ENCODE data around the gene PJA2. TPM values are rescaled to one million over a fixed set of nuclear protein-coding genes. Genes with fewer than 3 reads are reported as not detected.
A peak's percentile ranks its signal among the peaks of the same experiment; 100 is the strongest.

Gene PJA2
- total RNA-seq, 2 donors from 2014 or later = 171 to 193 TPM

DNA sequence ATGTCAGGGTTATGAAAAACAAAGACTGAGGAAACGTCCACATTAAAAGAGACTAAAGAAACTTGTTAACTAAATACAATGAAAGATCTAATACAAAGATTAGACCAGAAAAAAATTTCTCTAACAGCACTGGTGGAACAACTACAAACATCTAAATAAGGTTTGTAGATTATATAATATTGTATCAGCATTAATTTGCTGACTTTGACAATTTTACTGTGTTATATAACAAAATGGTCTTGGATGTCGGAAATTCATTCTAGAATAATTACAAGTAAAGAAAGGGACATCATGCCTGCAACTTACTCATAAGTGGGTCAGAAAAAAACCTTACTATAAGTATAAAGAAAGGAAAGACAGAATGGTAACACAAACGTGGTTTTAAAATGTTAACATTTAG lies 50.1 kb downstream of the PJA2 start:
- no peak for DNase-seq (ENCODE audit: low spot score)
- intact Hi-C loops (cut with DNase I) = no loop called here

DNA sequence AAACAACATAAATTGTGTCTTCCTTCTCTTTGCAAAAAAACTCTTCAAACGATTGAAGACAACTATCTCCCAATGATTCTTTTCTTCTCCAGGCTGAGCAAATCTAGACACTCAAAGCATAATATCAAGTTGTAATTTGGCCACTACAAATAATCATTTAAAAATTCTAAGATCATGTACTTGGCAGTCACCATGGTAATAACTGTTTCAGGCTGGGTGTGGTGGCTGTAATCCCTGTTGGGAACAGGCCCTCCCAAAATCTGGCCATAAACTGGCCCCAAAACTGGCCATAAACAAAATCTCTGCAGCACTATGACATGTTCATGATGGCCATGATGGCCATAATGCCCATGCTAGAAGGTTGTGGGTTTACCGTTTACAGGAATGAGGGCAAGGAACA lies 52.0 kb downstream of the PJA2 start:
- intact Hi-C loops (cut with DNase I) = no loop called here
- no peak for DNase-seq (ENCODE audit: low spot score)

DNA sequence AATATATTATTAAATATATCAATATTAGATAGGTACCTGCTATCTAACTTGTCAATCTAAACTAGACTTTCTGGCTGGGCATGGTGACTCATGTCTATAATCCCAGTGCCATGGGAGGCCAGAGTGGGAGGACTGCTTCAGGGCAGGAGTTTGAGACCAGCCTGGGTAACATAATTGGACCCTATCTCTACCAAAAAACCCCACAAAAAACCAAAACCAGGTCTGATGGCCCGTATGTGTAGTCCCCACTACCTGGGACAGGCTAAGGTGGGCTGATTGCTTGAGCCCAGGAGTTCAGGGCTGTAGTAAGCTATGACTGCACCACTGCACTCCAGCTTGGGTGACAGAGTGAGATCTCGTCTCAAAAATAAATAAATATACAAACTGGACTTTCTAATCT lies 55.0 kb downstream of the PJA2 start:
- DNase-seq (ENCODE audit: low spot score) = no peak
- intact Hi-C loops (cut with DNase I) = no loop called here

GRCh38 chr5:109351988-109352864 lies 57.5 kb downstream of the PJA2 start:
- intact Hi-C loops (cut with DNase I) = no loop called here
- DNase-seq (ENCODE audit: low spot score) = no peak

- no peak for DNase-seq (ENCODE audit: low spot score)
- intact Hi-C loops (cut with DNase I) = no loop called here
Observed at GRCh38 chr5:109350537-109351270, 59.1 kb downstream of the PJA2 start.

- intact Hi-C loops (cut with DNase I) = loop anchor here in 1 of 2 donors (5.0 kb wide), 1 partner anchor 602 kb away; the partner anchor contains the start of gene FER
- DNase-seq (ENCODE audit: low spot score) = no peak
Observed at GRCh38 chr5:109349388-109349787, 60.4 kb downstream of the PJA2 start.

- intact Hi-C loops (cut with DNase I) = loop anchor here in 1 of 2 donors (5.0 kb wide), 1 partner anchor 600 kb away; the partner anchor contains the start of gene FER
Observed at GRCh38 chr5:109347252-109347888, 62.4 kb downstream of the PJA2 start.

DNA sequence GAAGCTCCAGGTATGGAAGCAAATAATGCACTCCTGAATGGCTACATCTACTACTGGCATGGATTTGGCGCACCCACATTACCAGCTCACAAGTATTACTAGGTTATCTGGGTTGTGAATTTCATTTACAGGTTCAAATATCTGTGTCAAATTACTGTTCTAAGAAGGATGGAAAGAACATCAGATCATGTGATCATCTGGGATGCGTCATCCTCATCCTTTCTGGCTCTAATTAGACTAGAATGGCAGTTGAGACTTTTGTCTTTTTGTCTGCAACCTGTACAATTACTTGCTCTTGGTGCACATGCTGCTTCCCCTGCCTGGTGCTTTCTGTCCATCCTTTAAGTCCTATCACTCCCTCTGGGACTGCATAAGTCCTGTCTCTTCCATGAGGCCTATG lies 64.1 kb downstream of the PJA2 start:
- intact Hi-C loops (cut with DNase I) = loop anchor here in 1 of 2 donors (5.0 kb wide), 1 partner anchor 598 kb away; the partner anchor contains the start of gene FER
- no peak for DNase-seq (ENCODE audit: low spot score)

More at GRCh38 chr5:109347252-109347888, 62.4 kb downstream of the PJA2 start:
- no peak for DNase-seq (ENCODE audit: low spot score)

GRCh38 chr5:109340351-109340750 lies 69.4 kb downstream of the PJA2 start:
- no peak for DNase-seq (ENCODE audit: low spot score)
- intact Hi-C loops (cut with DNase I) = no loop called here

DNA sequence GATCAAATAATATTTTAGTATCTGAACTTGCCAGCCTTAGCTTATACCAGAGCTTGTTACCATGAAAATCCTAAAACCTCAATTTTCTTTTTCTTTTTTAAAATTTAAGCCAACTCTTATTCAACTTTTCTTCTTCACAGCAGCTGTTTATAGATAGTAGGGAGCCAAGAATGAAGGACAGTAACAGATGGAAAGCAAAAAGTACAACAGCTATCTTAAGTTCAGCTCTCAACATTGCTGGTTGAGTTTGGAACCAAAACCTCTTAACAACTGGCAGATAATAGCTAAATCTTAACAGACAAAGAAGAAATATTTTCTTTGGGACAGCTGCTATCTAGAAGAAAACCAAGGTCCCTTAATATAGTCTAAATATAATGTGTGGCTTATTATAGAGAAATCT lies 74.7 kb downstream of the PJA2 start:
- no peak for DNase-seq (ENCODE audit: low spot score)
- intact Hi-C loops (cut with DNase I) = no loop called here

- intact Hi-C loops (cut with DNase I) = no loop called here
- DNase-seq (ENCODE audit: low spot score) = no peak
Observed at GRCh38 chr5:109334056-109334455, 75.7 kb downstream of the PJA2 start.

DNA sequence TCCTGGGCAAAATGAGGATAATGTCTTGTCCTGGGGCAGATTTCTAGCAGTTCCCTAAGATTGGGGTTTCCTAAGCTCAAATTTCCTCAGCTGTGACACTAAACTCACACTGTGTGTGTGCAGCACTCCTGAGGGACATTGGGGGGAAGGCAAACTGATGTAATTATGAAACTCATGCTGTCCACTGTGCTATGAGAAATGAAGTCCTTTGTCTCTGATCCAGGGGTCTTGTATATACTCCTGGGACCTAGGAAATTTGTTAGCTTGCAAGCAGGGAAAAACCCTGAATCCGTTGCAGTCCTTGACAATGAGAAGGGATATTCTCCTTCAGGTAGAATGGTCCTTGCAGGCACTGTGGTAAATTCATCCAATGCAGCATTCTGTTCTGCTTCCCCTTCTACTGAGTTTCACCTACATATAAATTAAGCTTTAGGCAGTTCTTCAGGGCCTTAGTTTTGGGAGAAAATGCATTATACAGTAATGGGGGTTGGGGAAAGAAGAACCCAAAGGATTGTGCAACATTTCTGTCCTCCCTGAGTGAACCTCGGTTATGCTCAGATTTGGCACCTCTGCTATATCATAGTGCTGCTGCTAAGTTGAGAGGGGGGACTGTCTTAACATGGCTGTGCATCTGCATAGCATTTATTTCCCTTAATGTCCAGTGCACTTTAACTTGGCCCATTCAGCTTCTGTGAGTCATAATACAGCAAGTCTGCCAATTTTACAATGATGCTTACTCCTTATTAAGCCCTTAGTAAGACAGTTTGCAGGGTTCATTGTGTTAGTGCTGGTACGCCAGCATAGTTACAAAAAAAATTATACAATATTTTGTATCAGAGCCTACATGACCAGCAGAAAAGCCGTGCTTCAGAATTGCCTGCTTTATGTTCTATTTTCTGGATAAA lies 80.2 kb downstream of the PJA2 start:
- intact Hi-C loops (cut with DNase I) = no loop called here
- no peak for DNase-seq (ENCODE audit: low spot score)

- no peak for DNase-seq (ENCODE audit: low spot score)
- intact Hi-C loops (cut with DNase I) = no loop called here
Observed at GRCh38 chr5:109328626-109329025, 81.1 kb downstream of the PJA2 start.

- intact Hi-C loops (cut with DNase I) = no loop called here
- no peak for DNase-seq (ENCODE audit: low spot score)
Observed at GRCh38 chr5:109327570-109327969, 82.2 kb downstream of the PJA2 start.

- no peak for DNase-seq (ENCODE audit: low spot score)
- intact Hi-C loops (cut with DNase I) = no loop called here
Observed at GRCh38 chr5:109326919-109327318, 82.9 kb downstream of the PJA2 start.

DNA sequence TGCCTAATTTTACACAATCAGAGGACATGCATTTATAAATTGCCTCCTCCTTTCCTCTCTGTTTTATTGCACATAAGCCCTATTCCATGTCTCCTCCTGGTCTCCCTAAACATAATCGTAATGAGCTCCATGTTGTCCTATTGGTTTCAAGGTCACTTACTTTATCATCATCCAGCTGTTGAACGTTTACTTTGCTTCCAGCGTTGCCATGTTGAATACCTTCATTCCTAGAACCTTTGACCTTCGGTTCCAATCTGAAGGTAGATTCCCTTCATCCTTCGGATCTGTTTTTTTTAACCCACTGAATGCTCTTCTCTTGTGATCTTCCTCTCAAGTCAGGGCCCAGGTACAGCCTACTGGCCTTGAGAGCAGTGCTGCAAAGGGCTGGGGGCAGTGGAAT lies 84.3 kb downstream of the PJA2 start:
- intact Hi-C loops (cut with DNase I) = no loop called here
- no peak for DNase-seq (ENCODE audit: low spot score)

DNA sequence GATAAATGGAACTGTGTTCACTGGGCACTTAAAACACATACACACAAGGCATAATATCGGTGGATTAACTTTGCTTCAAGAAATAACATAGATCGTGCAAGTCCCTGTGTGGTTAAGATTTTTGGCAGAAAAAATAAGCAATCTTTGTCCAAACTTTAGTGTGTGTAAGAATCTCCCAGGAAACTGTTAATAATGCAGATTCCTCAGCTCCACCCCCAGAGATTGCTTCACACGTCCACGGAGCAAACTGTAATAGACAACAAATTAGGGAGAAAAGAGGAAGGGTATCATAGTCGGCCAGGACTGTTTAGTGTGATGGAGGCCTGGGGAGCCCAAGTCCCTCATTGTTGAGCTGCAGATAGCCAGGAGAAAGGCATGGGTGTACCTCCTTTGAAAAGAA lies 84.8 kb downstream of the PJA2 start:
- intact Hi-C loops (cut with DNase I) = no loop called here
- peak; percentile 29 for DNase-seq (ENCODE audit: low spot score)

DNA sequence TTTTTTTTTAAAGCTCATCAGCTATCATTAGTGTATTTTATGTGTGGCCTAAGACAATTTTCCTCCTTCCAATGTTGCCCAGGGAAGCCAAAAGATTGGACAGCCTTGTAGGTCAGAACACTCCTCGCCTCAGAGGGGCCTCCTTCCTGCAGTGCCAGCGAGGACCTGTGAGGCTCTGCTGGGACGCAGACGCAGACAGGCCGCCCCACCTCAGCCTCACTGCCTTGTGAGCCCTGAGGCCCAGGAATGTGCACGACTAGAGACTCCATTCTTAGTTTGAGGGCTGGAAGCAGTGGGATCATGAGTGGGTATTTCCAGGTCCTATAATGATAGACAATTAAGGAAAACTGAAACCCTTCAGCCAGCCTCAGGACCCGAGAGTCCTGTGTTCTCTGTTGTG lies 85.4 kb downstream of the PJA2 start:
- intact Hi-C loops (cut with DNase I) = no loop called here
- peak; percentile 78 for DNase-seq (ENCODE audit: low spot score)

DNA sequence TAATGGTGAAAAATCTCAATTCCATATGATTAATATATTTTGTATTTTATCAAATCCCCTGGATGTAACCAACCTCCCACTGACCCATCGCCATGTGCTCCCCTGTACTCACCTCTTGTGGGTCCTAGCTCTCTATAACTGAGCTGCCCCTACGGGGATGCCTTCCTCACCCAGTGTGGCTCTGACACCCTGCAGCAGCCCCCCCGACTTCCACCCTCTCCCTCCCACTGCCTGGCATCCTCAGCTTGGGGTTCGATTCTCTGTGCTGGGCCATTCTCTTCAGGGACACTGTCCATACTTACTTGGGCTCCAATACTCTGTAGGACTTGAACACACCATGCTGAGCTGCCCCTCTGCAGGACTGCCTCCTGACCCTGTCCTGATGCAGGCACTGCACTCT lies 87.1 kb downstream of the PJA2 start:
- peak; percentile 56 for DNase-seq (ENCODE audit: low spot score)
- intact Hi-C loops (cut with DNase I) = no loop called here
